Fibroblast of lung (primary cell): ENCODE results near the gene RASSF5.

ENCODE experiments used
- EZH2 ChIP-seq: IDR thresholded peaks from 2 replicates; pipeline ENCODE4 v1.5.1; 2012; ENCODE audit warnings: low read length, control low read depth, mild to moderate bottlenecking; ENCODE audit errors: missing control alignments
- TF ChIP-seq, protein P1 (sequence below), 2 donors: IDR thresholded peaks in 1 of 2; conservative IDR thresholded peaks in 1 of 2; 1 replicate in 1 of 2; 2 replicates in 1 of 2; pipeline ENCODE4 v1.5.1; 2011 to 2012; ENCODE audit warnings: low read length in 2 of 2, control low read depth in 1 of 2, inconsistent platforms in 1 of 2, low read depth in 1 of 2, mild to moderate bottlenecking in 1 of 2

DNA sequence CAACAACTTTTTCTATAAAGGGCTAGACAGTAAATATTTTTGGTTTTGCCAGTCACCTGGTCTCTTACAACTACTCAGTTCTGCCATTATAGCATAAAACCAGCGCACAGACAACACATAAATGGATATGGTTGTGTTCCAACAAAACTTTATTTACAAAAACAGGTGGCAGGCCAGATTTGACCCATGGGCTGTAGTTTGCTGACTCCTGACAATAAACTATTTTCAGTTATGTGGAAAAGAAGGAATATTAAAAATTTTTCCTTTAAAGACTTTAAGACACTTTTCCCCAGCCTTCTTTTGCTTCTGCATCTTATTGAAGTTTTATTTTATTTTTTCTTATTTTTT, 89.0 kb downstream of the RASSF5 start:
- TF ChIP-seq EZH2, result no peak
- TF ChIP-seq, protein P1, sequence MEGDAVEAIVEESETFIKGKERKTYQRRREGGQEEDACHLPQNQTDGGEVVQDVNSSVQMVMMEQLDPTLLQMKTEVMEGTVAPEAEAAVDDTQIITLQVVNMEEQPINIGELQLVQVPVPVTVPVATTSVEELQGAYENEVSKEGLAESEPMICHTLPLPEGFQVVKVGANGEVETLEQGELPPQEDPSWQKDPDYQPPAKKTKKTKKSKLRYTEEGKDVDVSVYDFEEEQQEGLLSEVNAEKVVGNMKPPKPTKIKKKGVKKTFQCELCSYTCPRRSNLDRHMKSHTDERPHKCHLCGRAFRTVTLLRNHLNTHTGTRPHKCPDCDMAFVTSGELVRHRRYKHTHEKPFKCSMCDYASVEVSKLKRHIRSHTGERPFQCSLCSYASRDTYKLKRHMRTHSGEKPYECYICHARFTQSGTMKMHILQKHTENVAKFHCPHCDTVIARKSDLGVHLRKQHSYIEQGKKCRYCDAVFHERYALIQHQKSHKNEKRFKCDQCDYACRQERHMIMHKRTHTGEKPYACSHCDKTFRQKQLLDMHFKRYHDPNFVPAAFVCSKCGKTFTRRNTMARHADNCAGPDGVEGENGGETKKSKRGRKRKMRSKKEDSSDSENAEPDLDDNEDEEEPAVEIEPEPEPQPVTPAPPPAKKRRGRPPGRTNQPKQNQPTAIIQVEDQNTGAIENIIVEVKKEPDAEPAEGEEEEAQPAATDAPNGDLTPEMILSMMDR (conservative IDR thresholded peaks at IDR 0.05 in 1 of 2, IDR thresholded peaks at IDR 0.05 in 1 of 2; ENCODE audit: low read depth in 1 of 2, low read length in 2 of 2), result no peak
